GM04504 (cell line): ENCODE results near the gene FUT7.

Experiments
- DNase-seq: peaks from one replicate; pipeline ENCODE4 v3.0.0-alpha.2; 2012; ENCODE audit warnings: low read depth

FUT7 gene

DNA sequence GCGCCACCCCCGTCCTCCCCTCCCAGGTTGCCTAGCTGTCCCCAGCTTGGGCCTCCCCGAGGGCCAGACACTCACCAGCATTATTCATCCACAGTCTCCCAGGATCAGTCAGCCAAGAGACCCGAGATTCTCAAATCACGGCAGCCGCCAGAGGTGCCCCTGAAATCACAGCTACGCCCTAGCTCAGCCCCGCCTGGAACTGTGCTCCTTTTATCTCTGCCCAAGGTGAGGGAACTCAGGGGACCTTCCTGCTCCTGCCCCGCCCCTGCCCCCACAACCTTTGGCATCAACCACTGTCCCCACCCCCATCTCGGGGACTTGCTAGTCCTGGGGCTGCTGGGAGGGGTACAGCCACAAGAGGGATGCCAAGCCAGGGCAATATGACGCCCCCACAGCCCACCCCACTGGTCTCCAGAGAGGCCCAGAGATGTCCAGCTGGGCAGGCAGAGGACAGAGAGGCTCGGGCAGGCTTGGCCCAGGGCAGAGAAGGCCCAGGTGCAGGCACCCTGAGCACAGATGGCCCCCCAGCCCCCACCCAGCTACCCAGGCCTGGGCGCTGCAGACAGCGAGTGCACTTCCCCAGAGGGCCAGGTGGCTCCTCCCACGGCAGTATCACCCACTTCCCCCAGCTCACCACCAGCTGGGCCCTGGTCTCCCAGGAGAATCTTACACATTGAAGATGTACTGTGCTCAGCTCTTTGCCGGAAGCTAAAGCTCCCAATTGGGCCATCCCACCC, at the start of gene FUT7:
FUT7 (minus strand) TSS at position 185 of the 737 bp plus-strand sequence; CDS start at position 88, 97 bp downstream.
- DNase-seq: no peak

GRCh38 chr9:137080260-137081122, 48.6 kb upstream of the FUT7 start:
- DNase-seq: no peak

- DNase-seq: no peak
Observed at GRCh38 chr9:137079401-137079787, 47.5 kb upstream of the FUT7 start.

GRCh38 chr9:137078701-137079400, 47.0 kb upstream of the FUT7 start:
- DNase-seq: no peak

- DNase-seq: no peak
Observed at GRCh38 chr9:137077758-137078693, 46.1 kb upstream of the FUT7 start.

GRCh38 chr9:137077010-137077747, 45.3 kb upstream of the FUT7 start, which contains the start of gene UAP1L1:
Gene UAP1L1 (plus strand): TSS chr9:137077517. CDS start chr9:137077533, 16 bp downstream.
- peak; percentile 24 for DNase-seq

DNA sequence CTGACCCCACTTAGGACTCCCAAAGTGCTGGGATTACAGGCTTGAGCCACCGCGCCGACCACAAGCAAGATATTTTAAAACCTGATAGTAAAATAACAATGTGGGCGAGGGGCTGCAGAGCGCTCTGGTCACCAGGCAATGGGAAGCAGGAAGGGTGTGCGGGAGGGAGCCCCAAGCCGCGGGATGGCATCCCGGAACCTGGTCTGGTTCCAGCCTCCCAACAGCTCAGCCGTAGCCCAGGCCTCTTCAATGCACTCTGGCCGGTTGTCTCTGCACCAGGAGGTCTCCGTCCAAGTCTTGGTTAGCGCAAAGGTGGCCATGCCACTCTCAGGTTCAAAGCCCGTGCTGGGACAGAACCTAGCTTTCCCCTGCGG, 44.7 kb upstream of the FUT7 start:
- no peak for DNase-seq

GRCh38 chr9:137075275-137075775, 43.4 kb upstream of the FUT7 start:
- no peak for DNase-seq

- no peak for DNase-seq
Observed at GRCh38 chr9:137074657-137075274, 42.9 kb upstream of the FUT7 start.

GRCh38 chr9:137073992-137074399, 42.1 kb upstream of the FUT7 start:
- DNase-seq: no peak

DNA sequence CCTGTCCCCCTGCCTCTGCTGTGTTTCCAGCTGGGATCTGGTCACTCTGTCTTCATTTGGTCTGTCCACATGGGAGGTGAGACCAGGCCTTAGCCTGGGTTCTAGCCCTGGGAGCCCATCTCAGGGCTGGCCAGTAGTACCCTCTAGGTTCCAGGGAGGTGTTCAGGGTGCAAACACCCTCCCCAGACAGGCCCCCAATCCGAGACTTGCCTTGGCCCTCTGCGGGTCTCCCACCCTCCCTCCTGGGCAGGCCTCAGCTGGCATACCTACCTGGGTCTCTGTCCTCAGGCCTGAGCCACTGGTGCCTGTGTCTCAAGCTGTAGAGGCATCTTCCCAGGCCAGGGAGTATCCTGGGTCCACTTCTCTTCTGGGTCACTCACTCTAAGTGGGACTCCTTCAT, 39.4 kb upstream of the FUT7 start:
- no peak for DNase-seq

DNA sequence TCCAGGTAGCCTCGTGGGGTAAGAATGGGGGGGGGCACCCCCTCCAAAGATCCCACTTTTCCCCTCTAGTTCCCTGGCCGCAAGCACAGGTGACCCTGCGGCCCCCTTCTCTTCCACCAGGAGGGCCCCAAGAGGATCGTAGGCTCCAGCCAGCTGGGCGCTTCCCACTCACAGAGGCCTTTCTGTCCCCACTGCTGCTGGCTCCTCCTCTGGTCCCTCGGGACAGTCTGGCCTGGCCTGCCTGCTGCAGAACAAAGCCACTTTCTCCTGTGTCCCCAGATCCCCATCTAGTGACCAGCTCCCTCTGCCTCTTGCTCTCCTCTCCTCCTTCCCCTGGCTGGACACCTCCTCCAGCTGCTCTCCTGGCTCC, 39.0 kb upstream of the FUT7 start:
- DNase-seq: no peak

- DNase-seq: peak; percentile 62
Observed at GRCh38 chr9:137070201-137070905, 38.5 kb upstream of the FUT7 start, which contains the start of gene SAPCD2. Gene SAPCD2 (minus strand): TSS chr9:137070557. CDS start chr9:137070460, 97 bp downstream.

DNA sequence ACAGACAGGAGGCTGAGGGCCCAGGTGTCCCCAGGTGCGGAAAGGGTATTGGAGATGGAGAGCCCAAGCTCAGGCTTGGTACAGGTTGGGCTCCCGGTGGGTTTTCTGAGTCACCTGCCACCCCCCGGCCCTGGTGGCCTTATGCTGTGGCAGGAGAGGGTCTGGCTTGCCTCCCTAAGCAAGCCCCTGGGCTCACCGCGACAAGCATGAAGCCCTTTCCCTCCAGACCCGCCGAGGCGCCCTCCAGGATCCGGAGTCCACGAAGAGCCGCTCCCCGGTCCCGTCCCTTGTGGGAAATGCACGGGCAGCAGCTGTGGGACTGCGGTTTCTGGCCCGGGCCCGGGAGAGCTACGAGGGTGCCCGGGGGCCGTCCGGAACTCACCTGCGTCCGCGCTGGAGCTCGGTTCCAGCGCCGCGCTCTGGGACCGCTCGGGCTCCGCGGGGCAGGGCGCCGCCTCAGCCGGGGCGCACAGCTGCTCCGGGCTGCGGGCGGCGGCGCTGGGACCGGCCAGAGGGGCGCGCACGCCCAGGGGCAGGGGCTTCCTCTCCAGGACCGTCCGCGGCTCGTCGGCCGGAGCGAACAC, 37.7 kb upstream of the FUT7 start:
- no peak for DNase-seq

- no peak for DNase-seq
Observed at GRCh38 chr9:137068539-137069507, 36.9 kb upstream of the FUT7 start.

GRCh38 chr9:137067860-137068538, 36.1 kb upstream of the FUT7 start:
- DNase-seq: peak; percentile 40
